ENCODE data around the gene RDM1.
"Not testable (repeated sequence)": the region's sequence is repeated elsewhere in the genome, so short reads cannot be mapped to it uniquely, and the experiment has no call there.

Gene RDM1

GRCh38 chr17:35897772-35898171 lies 32.8 kb downstream of the RDM1 start:
- not testable (repeated sequence) for DNase-seq

GRCh38 chr17:35895636-35896587 lies 34.7 kb downstream of the RDM1 start:
- DNase-seq = no peak

- DNase-seq = no peak
Measured at GRCh38 chr17:35894206-35894605, 36.4 kb downstream of the RDM1 start.

- no peak for DNase-seq
Measured at GRCh38 chr17:35893751-35894150, 36.8 kb downstream of the RDM1 start.

- no peak for DNase-seq
Measured at GRCh38 chr17:35892091-35893035, 38.2 kb downstream of the RDM1 start.

GRCh38 chr17:35891269-35891668 lies 39.3 kb downstream of the RDM1 start:
- no peak for DNase-seq

- DNase-seq = no peak
Measured at GRCh38 chr17:35890774-35891155, 39.8 kb downstream of the RDM1 start.

GRCh38 chr17:35889818-35890773 lies 40.5 kb downstream of the RDM1 start:
- no peak for DNase-seq

- no peak for DNase-seq
Measured at GRCh38 chr17:35889241-35889640, 41.3 kb downstream of the RDM1 start.

GRCh38 chr17:35879773-35880654 lies 50.6 kb downstream of the RDM1 start, which contains the start of gene CCL5:
CCL5 (minus strand) TSS chr17:35880360.
- no peak for DNase-seq

- DNase-seq = no peak
Measured at GRCh38 chr17:35878361-35878760, 52.2 kb downstream of the RDM1 start.

GRCh38 chr17:35877345-35878029 lies 53.1 kb downstream of the RDM1 start:
- no peak for DNase-seq

- DNase-seq = no peak
Measured at GRCh38 chr17:35876534-35876933, 54.0 kb downstream of the RDM1 start.

GRCh38 chr17:35875800-35876139 lies 54.8 kb downstream of the RDM1 start:
- no peak for DNase-seq

GRCh38 chr17:35875072-35875799 lies 55.3 kb downstream of the RDM1 start:
- no peak for DNase-seq

GRCh38 chr17:35872196-35872980 lies 58.2 kb downstream of the RDM1 start:
- no peak for DNase-seq

GRCh38 chr17:35870906-35871819 lies 59.4 kb downstream of the RDM1 start:
- DNase-seq = no peak

- no peak for DNase-seq
Measured at GRCh38 chr17:35868737-35869136, 61.8 kb downstream of the RDM1 start, which contains the start of gene HEATR9. HEATR9 (minus strand) TSS chr17:35868891; CDS start chr17:35868742, 149 bp downstream.
